ENCODE measurements around the gene SMARCB1. TPM values are rescaled to one million over a fixed set of nuclear protein-coding genes. Genes with fewer than 3 reads are reported as not detected.

SMARCB1 gene
- total and polyA plus RNA-seq, 2 donors (not counting 3 experiments of a cell fraction or from before 2014, with no cell fraction given), result 113 to 148 TPM

DNA sequence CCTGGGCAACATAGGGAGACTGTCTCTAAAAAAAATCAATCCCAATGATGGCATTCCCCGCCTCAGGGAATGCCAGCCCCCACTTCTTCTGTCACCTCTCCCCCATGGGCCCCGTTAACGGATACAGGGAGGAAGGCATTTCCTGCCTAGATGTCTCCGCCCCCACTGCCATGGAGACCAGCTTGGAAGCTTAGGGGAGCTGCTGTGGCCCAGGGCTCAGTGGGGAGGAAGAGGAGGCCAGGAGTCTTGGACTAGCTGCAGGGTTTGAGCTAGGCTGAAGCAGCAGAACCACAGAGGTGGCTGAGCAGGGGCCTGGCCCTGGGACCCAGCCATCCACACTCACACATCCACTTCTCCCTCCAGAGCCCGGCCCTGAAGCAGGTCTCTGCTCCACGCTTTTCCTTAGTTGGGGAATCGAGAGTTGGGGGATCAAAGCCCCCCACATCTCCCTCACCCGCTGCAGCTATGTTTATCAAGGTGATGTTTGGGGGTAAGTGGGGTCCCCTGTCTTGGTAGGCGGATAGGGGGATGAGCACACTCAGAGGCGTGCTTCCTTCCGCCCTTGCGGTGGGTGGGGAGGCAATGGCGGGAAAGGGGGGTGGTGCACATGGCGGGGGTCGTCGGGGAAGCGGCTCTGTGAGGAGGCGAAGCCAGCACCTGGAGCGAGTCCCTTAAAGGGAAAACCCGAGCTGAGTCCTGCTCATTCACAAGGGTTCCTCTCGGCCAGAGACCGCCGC is 23.8 kb upstream of the SMARCB1 start, which contains the start of gene C22orf15:
C22orf15 (plus strand) TSS at position 149 of the 737 bp plus-strand sequence; CDS start at position 466, 317 bp downstream.
- H3K4me3 ChIP-seq (replicated peaks in 1 of 3; ENCODE audit: insufficient read depth in 1 of 3, low read depth in 1 of 3, low read length in 3 of 3), result peak within 1 kb of the TSS in 1 of 3 experiments; percentile 10
- H3K4me1 ChIP-seq (ENCODE audit: control insufficient read depth, extremely low read depth, insufficient read depth, low read length), result peaks cover 17% of the 10 kb centered on the region
- no peak within 1 kb of the TSS for H3K27ac ChIP-seq (ENCODE audit: insufficient read depth, low read depth, low read length)
- DNase-seq (ENCODE audit: low read depth, low spot score) (peak; percentile 28), FAIRE-seq (peak; percentile 86)
- no peaks in the 10 kb centered on the region for H4K20me1 ChIP-seq (replicated peaks; ENCODE audit: control insufficient read depth, extremely low read depth, insufficient read depth, low read length)
- POLR2A ChIA-PET, result no interaction called here
- H3K36me3 ChIP-seq (ENCODE audit: control insufficient read depth in 2 of 2, extremely low read depth in 1 of 2, insufficient read depth in 2 of 2, low read length in 2 of 2), result peaks cover 0 to 3% of the 10 kb centered on the region in 2 experiments
- dilution Hi-C loops (cut with MboI; ENCODE audit: extremely low pct_ligation_motif_present, low sequenced_read_pairs), result no loop called here
- H3K27me3 ChIP-seq (ENCODE audit: control insufficient read depth in 2 of 2, insufficient read depth in 2 of 2, low read length in 2 of 2), result no peaks in the 10 kb centered on the region
- H3K9ac ChIP-seq (replicated peaks; ENCODE audit: extremely low read depth, insufficient read depth, low read length), result no peak within 1 kb of the TSS
- intact Hi-C loops (cut with micrococcal nuclease), result no loop called here
- H3K9me1 ChIP-seq (replicated peaks; ENCODE audit: control insufficient read depth, extremely low read depth, insufficient read depth, low read length), result no peaks in the 10 kb centered on the region
- H2AFZ ChIP-seq (ENCODE audit: low read depth, low read length), result peak within 1 kb of the TSS; percentile 7
- BruUV-seq (replicated peaks), result no TSS peak
- peaks cover 2% of the 10 kb centered on the region for H3K79me2 ChIP-seq (ENCODE audit: control insufficient read depth, insufficient read depth, low read length)
- H3K4me2 ChIP-seq (ENCODE audit: insufficient read depth, low read length), result peak within 1 kb of the TSS; percentile 12
- H3K9me3 ChIP-seq (replicated peaks; ENCODE audit: control insufficient read depth, insufficient read depth, low read length), result no peaks in the 10 kb centered on the region
- CTCF ChIA-PET, result interaction anchor here (0.7 to 3.8 kb wide), 2 partner anchors 86 to 500 kb away, joined by 5 to 21 read pairs; no protein-coding TSS in a partner anchor
- TF ChIP-seq POLR2AphosphoS5 (IDR thresholded peaks at IDR 0.05; ENCODE audit: insufficient read depth, low read depth, low read length), result no peak
- TF ChIP-seq GATA2 (IDR thresholded peaks at IDR 0.05; ENCODE audit: insufficient read depth, insufficient read length, low read depth, low read length), result no peak
- TF ChIP-seq, protein P1, sequence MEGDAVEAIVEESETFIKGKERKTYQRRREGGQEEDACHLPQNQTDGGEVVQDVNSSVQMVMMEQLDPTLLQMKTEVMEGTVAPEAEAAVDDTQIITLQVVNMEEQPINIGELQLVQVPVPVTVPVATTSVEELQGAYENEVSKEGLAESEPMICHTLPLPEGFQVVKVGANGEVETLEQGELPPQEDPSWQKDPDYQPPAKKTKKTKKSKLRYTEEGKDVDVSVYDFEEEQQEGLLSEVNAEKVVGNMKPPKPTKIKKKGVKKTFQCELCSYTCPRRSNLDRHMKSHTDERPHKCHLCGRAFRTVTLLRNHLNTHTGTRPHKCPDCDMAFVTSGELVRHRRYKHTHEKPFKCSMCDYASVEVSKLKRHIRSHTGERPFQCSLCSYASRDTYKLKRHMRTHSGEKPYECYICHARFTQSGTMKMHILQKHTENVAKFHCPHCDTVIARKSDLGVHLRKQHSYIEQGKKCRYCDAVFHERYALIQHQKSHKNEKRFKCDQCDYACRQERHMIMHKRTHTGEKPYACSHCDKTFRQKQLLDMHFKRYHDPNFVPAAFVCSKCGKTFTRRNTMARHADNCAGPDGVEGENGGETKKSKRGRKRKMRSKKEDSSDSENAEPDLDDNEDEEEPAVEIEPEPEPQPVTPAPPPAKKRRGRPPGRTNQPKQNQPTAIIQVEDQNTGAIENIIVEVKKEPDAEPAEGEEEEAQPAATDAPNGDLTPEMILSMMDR (IDR thresholded peaks at IDR 0.05; ENCODE audit: extremely low read depth in 1 of 2, insufficient read depth in 1 of 2, low read depth in 1 of 2, low read length in 2 of 2), result no peak
- no peak for TF ChIP-seq JUN (IDR thresholded peaks at IDR 0.05; ENCODE audit: borderline replicate concordance, insufficient read depth, insufficient read length, low read depth)
- TF ChIP-seq POLR2A (IDR thresholded peaks at IDR 0.05; ENCODE audit: low read depth, low read length), result no peak
- TF ChIP-seq EZH2 (IDR thresholded peaks at IDR 0.05; ENCODE audit: borderline replicate concordance, low read depth, low read length, severe bottlenecking), result no peak
- TF ChIP-seq, protein P2, sequence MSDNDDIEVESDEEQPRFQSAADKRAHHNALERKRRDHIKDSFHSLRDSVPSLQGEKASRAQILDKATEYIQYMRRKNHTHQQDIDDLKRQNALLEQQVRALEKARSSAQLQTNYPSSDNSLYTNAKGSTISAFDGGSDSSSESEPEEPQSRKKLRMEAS (IDR thresholded peaks at IDR 0.05; ENCODE audit: insufficient read depth, insufficient read length), result no peak
- TF ChIP-seq MYC (IDR thresholded peaks at IDR 0.05; ENCODE audit: low read depth, low read length), result no peak
- TF ChIP-seq FOS (IDR thresholded peaks at IDR 0.05; ENCODE audit: borderline replicate concordance, insufficient read depth, low read length), result no peak

Data from endothelial cell of umbilical vein (primary cell).